ENCODE measurements around the gene FABP3.

- TF ChIP-seq SIN3A (IDR thresholded peaks at IDR 0.05; ENCODE audit: borderline replicate concordance, insufficient read depth, low read depth, low read length) (0 out of 2 replicates have a peak, but pooled peaks have one; percentile 36), TCF7L2 (IDR thresholded peaks at IDR 0.05; ENCODE audit: low read depth, low read length) (no peak)
Observed at GRCh38 chr1:31413405-31414001, 40.6 kb upstream of the FABP3 start.
